Neural cell (in vitro differentiated cells): ENCODE results near the gene IMMP2L. TPM values are rescaled to one million over a fixed set of nuclear protein-coding genes. Genes with fewer than 3 reads are reported as not detected.

ENCODE experiments used
- H2AFZ ChIP-seq: fragments of 200-600, 300-800 bp; sonication (generic), shearing (Covaris generic); 2 replicates; pipeline ENCODE4 v1.6.0; 2014; ENCODE audit warnings: low read depth, mild to moderate bottlenecking, antibody characterized with exemption, low read length, moderate library complexity
- H3F3A ChIP-seq: fragments of 200-600 bp; shearing (Covaris generic); 2 replicates; pipeline ENCODE4 v1.6.1; 2016; ENCODE audit warnings: mild to moderate bottlenecking, moderate library complexity, mixed read lengths, antibody characterized with exemption, low read length; ENCODE audit not compliant: insufficient read depth, poor library complexity, severe bottlenecking
- H3K27ac ChIP-seq: fragments of 200-600, 300-800 bp; sonication (generic), shearing (Covaris generic); 2 replicates; pipeline ENCODE4 v1.5.1; 2014; ENCODE audit warnings: mild to moderate bottlenecking, low read length, moderate library complexity
- H3K27me3 ChIP-seq: fragments of 300-800, 200-600 bp; sonication (generic), shearing (Covaris generic); 2 replicates; pipeline ENCODE4 v1.6.0; 2014; ENCODE audit warnings: mild to moderate bottlenecking, low read depth, low read length, moderate library complexity; ENCODE audit not compliant: insufficient read depth
- H3K36me3 ChIP-seq: fragments of 300-800, 200-600 bp; sonication (generic), shearing (Covaris generic); 2 replicates; pipeline ENCODE4 v1.5.1; 2014; ENCODE audit warnings: mild to moderate bottlenecking, antibody characterized with exemption, low read length, moderate library complexity; ENCODE audit not compliant: insufficient read depth
- H3K4me2 ChIP-seq: fragments of 300-800, 200-600 bp; sonication (generic), shearing (Covaris generic); 2 replicates; pipeline ENCODE4 v1.6.0; 2014; ENCODE audit warnings: mild to moderate bottlenecking, low read length
- H3K4me3 ChIP-seq: fragments of 300-800, 200-600 bp; sonication (generic), shearing (Covaris generic); 2 replicates; pipeline ENCODE4 v1.5.1; 2014; ENCODE audit warnings: mild to moderate bottlenecking, low read length, moderate library complexity
- H3K79me2 ChIP-seq: fragments of 200-600 bp; shearing (Covaris generic); replicated peaks from 2 replicates; pipeline ENCODE4 v1.6.0; 2014; ENCODE audit warnings: mild to moderate bottlenecking, low read length, moderate library complexity; ENCODE audit not compliant: insufficient read depth
- H3K9ac ChIP-seq: fragments of 300-800, 200-600 bp; sonication (generic), shearing (Covaris generic); 2 replicates; pipeline ENCODE4 v1.6.1; 2016; ENCODE audit warnings: mild to moderate bottlenecking, low read length, mixed read lengths
- H3K9me2 ChIP-seq: fragments of 200-600 bp; shearing (Covaris generic); 2 replicates; pipeline ENCODE4 v1.6.1; 2016; ENCODE audit warnings: mild to moderate bottlenecking, low read length, mixed read lengths; ENCODE audit not compliant: insufficient read depth
- H3K9me3 ChIP-seq: fragments of 200-600, 300-800 bp; sonication (generic), shearing (Covaris generic); 2 replicates; pipeline ENCODE4 v1.6.1; 2016; ENCODE audit warnings: mild to moderate bottlenecking, mixed run types, low read length, moderate library complexity, mixed read lengths
- H4K20me1 ChIP-seq: fragments of 200-600 bp; shearing (Covaris generic); 2 replicates; pipeline ENCODE4 v1.6.1; 2016; ENCODE audit warnings: mild to moderate bottlenecking, mixed run types; ENCODE audit not compliant: insufficient read depth
- EP300 ChIP-seq: fragments of 450-650 bp; conservative IDR thresholded peaks from 2 replicates; pipeline ENCODE4 v1.6.1; 2014; ENCODE audit warnings: antibody characterized with exemption, mild to moderate bottlenecking, moderate library complexity; ENCODE audit not compliant: poor library complexity, severe bottlenecking
- EZH2 ChIP-seq: fragments of 200-600, 300-800 bp; shearing (Covaris generic), sonication (generic); IDR thresholded peaks from 2 replicates; pipeline ENCODE4 v1.6.1; 2014; ENCODE audit warnings: antibody characterized with exemption, low read length, borderline replicate concordance, mild to moderate bottlenecking; ENCODE audit not compliant: insufficient read depth, poor library complexity, severe bottlenecking
- MXI1 ChIP-seq: fragments of 450-650 bp; conservative IDR thresholded peaks from 2 replicates; pipeline ENCODE4 v1.6.1; 2014; ENCODE audit warnings: antibody characterized with exemption, mild to moderate bottlenecking; ENCODE audit not compliant: poor library complexity, severe bottlenecking
- POLR2AphosphoS5 ChIP-seq: IDR thresholded peaks from 2 replicates; pipeline ENCODE4 v1.6.1; 2012
- RAD21 ChIP-seq: fragments of 450-650 bp; conservative IDR thresholded peaks from 2 replicates; pipeline ENCODE4 v1.6.1; 2014; ENCODE audit warnings: antibody characterized with exemption, mild to moderate bottlenecking, moderate library complexity
- SMC3 ChIP-seq: fragments of 450-650 bp; conservative IDR thresholded peaks from 2 replicates; pipeline ENCODE4 v1.6.1; 2014; ENCODE audit warnings: antibody characterized with exemption, mild to moderate bottlenecking, moderate library complexity; ENCODE audit not compliant: poor library complexity
- TAF1 ChIP-seq: IDR thresholded peaks from 2 replicates; pipeline ENCODE4 v1.6.1; 2012; ENCODE audit warnings: low read depth
- polyA plus RNA-seq: library from polyadenylated mRNA; depleted of rRNA; stranded (reverse); fragments of >200 nt; gene quantifications from 2 replicates; pipeline ENCODE4 v1.2.3, GENCODE V29; 2014
- TF ChIP-seq, protein P1 (sequence below): fragments of 450-650 bp; IDR thresholded peaks from 2 replicates; pipeline ENCODE4 v1.5.1; 2014; ENCODE audit warnings: antibody characterized with exemption, mild to moderate bottlenecking, moderate library complexity; ENCODE audit not compliant: poor library complexity, severe bottlenecking
- TF ChIP-seq, protein P2 (sequence below): IDR thresholded peaks from 2 replicates; pipeline ENCODE4 v1.6.1; 2012; ENCODE audit warnings: borderline replicate concordance

The IMMP2L gene
- polyA plus RNA-seq, 1 donor from 2014 or later: 9.7 TPM

GRCh38 chr7:111210043-111210442, 352.2 kb downstream of the IMMP2L start:
- Histone ChIP-seq H3K4me3 (no peak overlapping the region), H2AFZ (no peak overlapping the region), H3K36me3 (no peaks in the 10 kb centered on the region), H3K79me2 (no peaks in the 10 kb centered on the region), H3K27ac (no peak overlapping the region), H3K4me2 (no peak overlapping the region), H4K20me1 (no peaks in the 10 kb centered on the region), H3F3A (no peaks in the 10 kb centered on the region), H3K9ac (no peak overlapping the region), H3K9me2 (no peaks in the 10 kb centered on the region), H3K27me3 (no peaks in the 10 kb centered on the region), H3K9me3 (no peaks in the 10 kb centered on the region)
- TF ChIP-seq EZH2 (no peak), SMC3 (no peak), TAF1 (no peak), EP300 (no peak), POLR2AphosphoS5 (no peak), RAD21 (no peak)
- TF ChIP-seq, protein P1, sequence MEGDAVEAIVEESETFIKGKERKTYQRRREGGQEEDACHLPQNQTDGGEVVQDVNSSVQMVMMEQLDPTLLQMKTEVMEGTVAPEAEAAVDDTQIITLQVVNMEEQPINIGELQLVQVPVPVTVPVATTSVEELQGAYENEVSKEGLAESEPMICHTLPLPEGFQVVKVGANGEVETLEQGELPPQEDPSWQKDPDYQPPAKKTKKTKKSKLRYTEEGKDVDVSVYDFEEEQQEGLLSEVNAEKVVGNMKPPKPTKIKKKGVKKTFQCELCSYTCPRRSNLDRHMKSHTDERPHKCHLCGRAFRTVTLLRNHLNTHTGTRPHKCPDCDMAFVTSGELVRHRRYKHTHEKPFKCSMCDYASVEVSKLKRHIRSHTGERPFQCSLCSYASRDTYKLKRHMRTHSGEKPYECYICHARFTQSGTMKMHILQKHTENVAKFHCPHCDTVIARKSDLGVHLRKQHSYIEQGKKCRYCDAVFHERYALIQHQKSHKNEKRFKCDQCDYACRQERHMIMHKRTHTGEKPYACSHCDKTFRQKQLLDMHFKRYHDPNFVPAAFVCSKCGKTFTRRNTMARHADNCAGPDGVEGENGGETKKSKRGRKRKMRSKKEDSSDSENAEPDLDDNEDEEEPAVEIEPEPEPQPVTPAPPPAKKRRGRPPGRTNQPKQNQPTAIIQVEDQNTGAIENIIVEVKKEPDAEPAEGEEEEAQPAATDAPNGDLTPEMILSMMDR: no peak
- TF ChIP-seq, protein P2, sequence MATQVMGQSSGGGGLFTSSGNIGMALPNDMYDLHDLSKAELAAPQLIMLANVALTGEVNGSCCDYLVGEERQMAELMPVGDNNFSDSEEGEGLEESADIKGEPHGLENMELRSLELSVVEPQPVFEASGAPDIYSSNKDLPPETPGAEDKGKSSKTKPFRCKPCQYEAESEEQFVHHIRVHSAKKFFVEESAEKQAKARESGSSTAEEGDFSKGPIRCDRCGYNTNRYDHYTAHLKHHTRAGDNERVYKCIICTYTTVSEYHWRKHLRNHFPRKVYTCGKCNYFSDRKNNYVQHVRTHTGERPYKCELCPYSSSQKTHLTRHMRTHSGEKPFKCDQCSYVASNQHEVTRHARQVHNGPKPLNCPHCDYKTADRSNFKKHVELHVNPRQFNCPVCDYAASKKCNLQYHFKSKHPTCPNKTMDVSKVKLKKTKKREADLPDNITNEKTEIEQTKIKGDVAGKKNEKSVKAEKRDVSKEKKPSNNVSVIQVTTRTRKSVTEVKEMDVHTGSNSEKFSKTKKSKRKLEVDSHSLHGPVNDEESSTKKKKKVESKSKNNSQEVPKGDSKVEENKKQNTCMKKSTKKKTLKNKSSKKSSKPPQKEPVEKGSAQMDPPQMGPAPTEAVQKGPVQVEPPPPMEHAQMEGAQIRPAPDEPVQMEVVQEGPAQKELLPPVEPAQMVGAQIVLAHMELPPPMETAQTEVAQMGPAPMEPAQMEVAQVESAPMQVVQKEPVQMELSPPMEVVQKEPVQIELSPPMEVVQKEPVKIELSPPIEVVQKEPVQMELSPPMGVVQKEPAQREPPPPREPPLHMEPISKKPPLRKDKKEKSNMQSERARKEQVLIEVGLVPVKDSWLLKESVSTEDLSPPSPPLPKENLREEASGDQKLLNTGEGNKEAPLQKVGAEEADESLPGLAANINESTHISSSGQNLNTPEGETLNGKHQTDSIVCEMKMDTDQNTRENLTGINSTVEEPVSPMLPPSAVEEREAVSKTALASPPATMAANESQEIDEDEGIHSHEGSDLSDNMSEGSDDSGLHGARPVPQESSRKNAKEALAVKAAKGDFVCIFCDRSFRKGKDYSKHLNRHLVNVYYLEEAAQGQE: no peak

DNA sequence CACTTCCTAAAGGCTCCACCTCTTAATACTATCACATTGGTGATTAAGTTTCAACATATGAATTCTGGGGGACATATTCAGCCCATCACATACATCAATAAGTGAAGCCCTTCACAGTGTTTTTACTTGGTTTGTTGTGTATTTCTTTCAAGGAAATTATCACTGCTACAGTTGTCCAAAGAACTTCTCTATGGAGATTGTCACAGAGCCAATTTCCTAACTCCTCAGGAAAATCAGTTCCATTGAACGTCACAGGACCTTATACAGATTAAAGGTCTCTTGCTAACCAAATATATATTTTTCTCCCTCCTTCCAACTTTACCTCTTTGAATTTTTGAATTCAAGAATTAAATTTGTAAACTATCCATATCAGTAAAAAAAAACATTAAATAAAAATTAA, 357.0 kb downstream of the IMMP2L start:
- H2AFZ ChIP-seq: no peak overlapping the region
- no peaks in the 10 kb centered on the region for H3K27me3 ChIP-seq
- TF ChIP-seq SMC3: no peak
- no peak for TF ChIP-seq MXI1
- no peak for TF ChIP-seq TAF1
- no peak for TF ChIP-seq RAD21
- TF ChIP-seq, protein P2: no peak
- TF ChIP-seq EZH2: no peak
- TF ChIP-seq EP300: no peak
- TF ChIP-seq, protein P1: no peak
- TF ChIP-seq POLR2AphosphoS5: no peak
- H3K9ac ChIP-seq: no peak overlapping the region
- no peak overlapping the region for H3K4me2 ChIP-seq
- H3K27ac ChIP-seq: no peak overlapping the region
- H3F3A ChIP-seq: no peaks in the 10 kb centered on the region
- H3K9me2 ChIP-seq: no peaks in the 10 kb centered on the region
- no peaks in the 10 kb centered on the region for H3K9me3 ChIP-seq
- no peaks in the 10 kb centered on the region for H3K36me3 ChIP-seq
- H4K20me1 ChIP-seq: no peaks in the 10 kb centered on the region
- no peaks in the 10 kb centered on the region for H3K79me2 ChIP-seq
- H3K4me3 ChIP-seq: no peak overlapping the region
